Osteocyte (in vitro differentiated cells): Measurements from ENCODE around the gene HYAL2. TPM values are rescaled to one million over a fixed set of nuclear protein-coding genes. Genes with fewer than 3 reads are reported as not detected.
"Not testable (repeated sequence)": the region's sequence is repeated elsewhere in the genome, so short reads cannot be mapped to it uniquely, and the experiment has no call there.

Experiments
- DNase-seq: peaks from one replicate; pipeline ENCODE4 v3.0.0; 2021; ENCODE audit warnings: mixed read lengths; ENCODE audit not compliant: unreplicated experiment; ENCODE audit errors: extremely low spot score
- H3K27ac Mint-ChIP-seq: one replicate; pipeline ENCODE4 v1.8.0; 2021; ENCODE audit warnings: mild to moderate bottlenecking, mixed read lengths; ENCODE audit not compliant: unreplicated experiment
- H3K27me3 Mint-ChIP-seq: one replicate; pipeline ENCODE4 v1.8.0; 2021; ENCODE audit warnings: mixed read lengths; ENCODE audit not compliant: unreplicated experiment
- H3K36me3 Mint-ChIP-seq: one replicate; pipeline ENCODE4 v1.8.0; 2021; ENCODE audit warnings: mixed read lengths; ENCODE audit not compliant: unreplicated experiment
- H3K4me1 Mint-ChIP-seq: one replicate; pipeline ENCODE4 v1.8.0; 2021; ENCODE audit warnings: mixed read lengths; ENCODE audit not compliant: unreplicated experiment
- H3K4me3 Mint-ChIP-seq: one replicate; pipeline ENCODE4 v1.8.0; 2021; ENCODE audit warnings: mild to moderate bottlenecking, moderate library complexity, mixed read lengths; ENCODE audit not compliant: unreplicated experiment
- H3K9me3 Mint-ChIP-seq: one replicate; pipeline ENCODE4 v1.8.0; 2021; ENCODE audit warnings: mixed read lengths; ENCODE audit not compliant: unreplicated experiment
- total RNA-seq: library from RNA; stranded (reverse); gene quantifications from 2 replicates; pipeline ENCODE4 v1.2.1, GENCODE V29; 2021
- TF ChIP-seq, protein P1 (sequence below): fragments of 200-600 bp; sonication (generic); IDR thresholded peaks from 2 replicates; pipeline ENCODE4 v1.5.0; 2021; ENCODE audit warnings: antibody characterized with exemption, mild to moderate bottlenecking, moderate library complexity

The HYAL2 gene
- total RNA-seq, 1 donor from 2014 or later, result 37.0 TPM

- no peaks in the 10 kb centered on the region for H3K27me3 Mint-ChIP-seq
Observed at GRCh38 chr3:50288387-50289007, 34.0 kb downstream of the HYAL2 start.

DNA sequence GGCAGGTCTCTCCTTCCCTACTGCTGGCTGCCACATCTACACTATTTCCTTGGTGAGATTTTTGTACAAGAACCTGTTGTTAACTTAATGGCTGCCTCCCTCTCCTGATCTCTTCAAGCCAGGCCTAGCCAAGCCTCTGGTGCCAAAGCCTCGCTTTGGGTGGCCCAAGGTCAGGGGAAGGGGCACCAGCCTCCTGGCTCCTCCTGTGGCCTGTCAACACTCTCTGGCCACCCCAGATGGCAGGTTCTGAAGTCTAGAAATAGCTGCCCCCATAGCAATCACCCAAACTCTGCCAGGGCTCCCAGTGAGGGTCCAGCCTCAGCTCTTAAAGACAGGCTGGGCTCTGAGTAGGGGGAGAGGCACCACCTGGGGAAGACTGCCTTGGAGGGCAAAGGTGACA is 35.3 kb downstream of the HYAL2 start:
- Mint-ChIP-seq H3K27me3 (no peaks in the 10 kb centered on the region), H3K4me3 (no peak overlapping the region), H3K27ac (no peak overlapping the region), H3K4me1 (peaks cover 8% of the 10 kb centered on the region), H3K36me3 (peaks cover 3% of the 10 kb centered on the region), H3K9me3 (no peaks in the 10 kb centered on the region)
- no peak for DNase-seq
- TF ChIP-seq, protein P1, sequence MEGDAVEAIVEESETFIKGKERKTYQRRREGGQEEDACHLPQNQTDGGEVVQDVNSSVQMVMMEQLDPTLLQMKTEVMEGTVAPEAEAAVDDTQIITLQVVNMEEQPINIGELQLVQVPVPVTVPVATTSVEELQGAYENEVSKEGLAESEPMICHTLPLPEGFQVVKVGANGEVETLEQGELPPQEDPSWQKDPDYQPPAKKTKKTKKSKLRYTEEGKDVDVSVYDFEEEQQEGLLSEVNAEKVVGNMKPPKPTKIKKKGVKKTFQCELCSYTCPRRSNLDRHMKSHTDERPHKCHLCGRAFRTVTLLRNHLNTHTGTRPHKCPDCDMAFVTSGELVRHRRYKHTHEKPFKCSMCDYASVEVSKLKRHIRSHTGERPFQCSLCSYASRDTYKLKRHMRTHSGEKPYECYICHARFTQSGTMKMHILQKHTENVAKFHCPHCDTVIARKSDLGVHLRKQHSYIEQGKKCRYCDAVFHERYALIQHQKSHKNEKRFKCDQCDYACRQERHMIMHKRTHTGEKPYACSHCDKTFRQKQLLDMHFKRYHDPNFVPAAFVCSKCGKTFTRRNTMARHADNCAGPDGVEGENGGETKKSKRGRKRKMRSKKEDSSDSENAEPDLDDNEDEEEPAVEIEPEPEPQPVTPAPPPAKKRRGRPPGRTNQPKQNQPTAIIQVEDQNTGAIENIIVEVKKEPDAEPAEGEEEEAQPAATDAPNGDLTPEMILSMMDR, result no peak

More at GRCh38 chr3:50288387-50289007, 34.0 kb downstream of the HYAL2 start:
- TF ChIP-seq, protein P1, result no peak
- Mint-ChIP-seq H3K9me3 (no peaks in the 10 kb centered on the region), H3K27ac (no peak overlapping the region), H3K4me1 (peaks cover 14% of the 10 kb centered on the region), H3K4me3 (no peak overlapping the region), H3K36me3 (peaks cover 3% of the 10 kb centered on the region)
- no peak for DNase-seq

- Mint-ChIP-seq H3K27ac (no peak overlapping the region), H3K27me3 (no peaks in the 10 kb centered on the region), H3K4me1 (peaks cover 7% of the 10 kb centered on the region), H3K4me3 (no peak overlapping the region), H3K36me3 (peaks cover 3% of the 10 kb centered on the region), H3K9me3 (no peaks in the 10 kb centered on the region)
- DNase-seq, result no peak
- TF ChIP-seq, protein P1, result no peak
Observed at GRCh38 chr3:50286322-50287227, 36.0 kb downstream of the HYAL2 start.

DNA sequence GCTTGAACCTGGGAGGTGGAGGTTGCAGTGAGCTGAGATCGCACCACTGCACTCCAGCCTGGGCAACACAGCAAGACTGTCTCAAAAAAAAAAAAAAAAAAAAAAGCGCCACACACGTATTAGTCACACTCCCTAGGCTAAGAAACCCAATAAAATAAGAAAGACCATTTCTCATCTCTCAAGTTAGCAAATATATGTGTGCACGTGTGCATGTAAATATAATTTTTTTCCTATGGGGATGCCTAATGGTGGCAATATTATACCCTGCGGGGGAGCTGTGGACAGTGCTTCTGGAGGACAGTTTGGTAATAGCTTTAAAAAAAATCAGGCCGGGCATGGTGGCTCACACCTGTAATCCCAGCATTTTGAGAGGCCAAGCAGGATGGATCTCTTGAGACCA is 38.4 kb downstream of the HYAL2 start:
- H3K9me3 Mint-ChIP-seq, H3K27ac Mint-ChIP-seq: not testable (repeated sequence)

GRCh38 chr3:50279255-50280016 is 43.1 kb downstream of the HYAL2 start:
- no peak for DNase-seq
- H3K27ac Mint-ChIP-seq, result no peak overlapping the region

More for the DNA sequence above, 38.4 kb downstream of the HYAL2 start:
- not testable (repeated sequence) for H3K4me3 Mint-ChIP-seq, DNase-seq, H3K27me3 Mint-ChIP-seq, H3K4me1 Mint-ChIP-seq, H3K36me3 Mint-ChIP-seq

More at GRCh38 chr3:50279255-50280016, 43.1 kb downstream of the HYAL2 start:
- Mint-ChIP-seq H3K27me3 (peaks cover 12% of the 10 kb centered on the region), H3K36me3 (no peaks in the 10 kb centered on the region), H3K4me1 (peaks cover 10% of the 10 kb centered on the region), H3K9me3 (no peaks in the 10 kb centered on the region), H3K4me3 (no peak overlapping the region)
- TF ChIP-seq, protein P1, result no peak
